Endothelial cell of umbilical vein (primary cell): ENCODE results near the gene SNX25. TPM values are rescaled to one million over a fixed set of nuclear protein-coding genes. Genes with fewer than 3 reads are reported as not detected.

ENCODE experiments used
- BruUV-seq: library from RNA; stranded (reverse); fragments of 400-500 nt; replicated peaks from 2 replicates; lab custom pipeline; 2021; lab: Mats Ljungman, UMichigan
- CTCF ChIA-PET: fragments of 300-600, 350-600 bp; sonication (Branson Sonifier 250); formaldehyde crosslinking; loops from one replicate; lab custom pipeline; 2021; ENCODE audit warnings: antibody characterized with exemption, inconsistent platforms; lab: Charles Lee
- POLR2A ChIA-PET: fragments of 300-600, 350-600 bp; sonication (Branson Sonifier 250); formaldehyde crosslinking; loops from one replicate; lab custom pipeline; 2021; ENCODE audit warnings: antibody characterized with exemption, inconsistent platforms; lab: Charles Lee
- DNase-seq: peaks from one replicate; pipeline ENCODE4 v3.0.0-alpha.2; 2011; ENCODE audit warnings: low read depth, low spot score
- FAIRE-seq: peaks from 2 replicates; lab custom pipeline; 2011; peaks lifted over from hg19 to GRCh38; lab: Jason Lieb, UNC
- H2AFZ ChIP-seq: 2 replicates; pipeline ENCODE4 v1.6.0; 2012; ENCODE audit warnings: low read depth, low read length, control low read depth, inconsistent platforms
- H3K27ac ChIP-seq: 2 replicates; pipeline ENCODE4 v1.5.1; 2011; ENCODE audit warnings: low read depth, mild to moderate bottlenecking, control low read depth, low read length, moderate library complexity; ENCODE audit not compliant: insufficient read depth
- H3K27me3 ChIP-seq, 2 experiments: 2 replicates each; pipeline versions ENCODE4 v1.6.0 to v1.6.1; 2011; ENCODE audit warnings: low read length in 2 of 2, mixed read lengths in 1 of 2; ENCODE audit not compliant: control insufficient read depth in 2 of 2, insufficient read depth in 2 of 2
- H3K36me3 ChIP-seq, 2 experiments: 2 replicates in 1 of 2; 3 replicates in 1 of 2; pipeline ENCODE4 v1.5.1; 2011; ENCODE audit warnings: low read length in 2 of 2, mild to moderate bottlenecking in 1 of 2, moderate library complexity in 1 of 2; ENCODE audit not compliant: control insufficient read depth in 2 of 2, insufficient read depth in 2 of 2; ENCODE audit errors: extremely low read depth in 1 of 2
- H3K4me1 ChIP-seq: 3 replicates; pipeline ENCODE4 v1.5.1; 2011; ENCODE audit warnings: mild to moderate bottlenecking, low read length; ENCODE audit not compliant: control insufficient read depth, insufficient read depth; ENCODE audit errors: extremely low read depth
- H3K4me2 ChIP-seq: 2 replicates; pipeline ENCODE4 v1.6.1; 2011; ENCODE audit warnings: low read length, control low read depth, mixed read lengths; ENCODE audit not compliant: insufficient read depth
- H3K4me3 ChIP-seq, 3 experiments: fragments of 200-600 bp in 1 of 3; sonication (generic), shearing (Covaris generic) in 1 of 3; replicated peaks in 1 of 3; 2 replicates each; pipeline ENCODE4 v1.5.1; 2011 to 2016; ENCODE audit warnings: control low read depth in 3 of 3, low read length in 3 of 3, mild to moderate bottlenecking in 2 of 3, inconsistent platforms in 1 of 3, low read depth in 1 of 3, moderate library complexity in 1 of 3; ENCODE audit not compliant: insufficient read depth in 1 of 3
- H3K79me2 ChIP-seq: 2 replicates; pipeline ENCODE4 v1.6.0; 2012; ENCODE audit warnings: low read length, inconsistent platforms; ENCODE audit not compliant: control insufficient read depth, insufficient read depth
- H3K9ac ChIP-seq: replicated peaks from 2 replicates; pipeline ENCODE3; 2011; ENCODE audit warnings: low read length, control low read depth; ENCODE audit not compliant: insufficient read depth; ENCODE audit errors: extremely low read depth
- H3K9me1 ChIP-seq: replicated peaks from 3 replicates; pipeline ENCODE4 v1.6.0; 2011; ENCODE audit warnings: mild to moderate bottlenecking, low read length; ENCODE audit not compliant: control insufficient read depth, insufficient read depth; ENCODE audit errors: extremely low read depth
- H3K9me3 ChIP-seq: replicated peaks from 2 replicates; pipeline ENCODE4 v1.5.1; 2012; ENCODE audit warnings: low read length, inconsistent platforms; ENCODE audit not compliant: control insufficient read depth, insufficient read depth
- H4K20me1 ChIP-seq: replicated peaks from 2 replicates; pipeline ENCODE3; 2011; ENCODE audit warnings: mild to moderate bottlenecking, low read length; ENCODE audit not compliant: control insufficient read depth, insufficient read depth; ENCODE audit errors: extremely low read depth
- CTCF ChIP-seq, 2 donors: IDR thresholded peaks; 1 replicate in 1 of 2; 2 replicates in 1 of 2; pipeline ENCODE4 v1.5.1; 2011; ENCODE audit warnings: low read length in 2 of 2, mild to moderate bottlenecking in 2 of 2, moderate library complexity in 2 of 2, control low read depth in 1 of 2, inconsistent platforms in 1 of 2, low read depth in 1 of 2; ENCODE audit not compliant: insufficient read depth in 1 of 2; ENCODE audit errors: extremely low read depth in 1 of 2
- EZH2 ChIP-seq: IDR thresholded peaks from 2 replicates; pipeline ENCODE4 v1.6.1; 2012; ENCODE audit warnings: borderline replicate concordance, low read depth, mild to moderate bottlenecking, moderate library complexity, low read length, inconsistent platforms; ENCODE audit not compliant: severe bottlenecking
- FOS ChIP-seq: IDR thresholded peaks from 2 replicates; pipeline ENCODE4 v1.6.1; 2011; ENCODE audit warnings: mild to moderate bottlenecking, low read length, moderate library complexity, borderline replicate concordance; ENCODE audit not compliant: insufficient read depth
- GATA2 ChIP-seq: IDR thresholded peaks from 2 replicates; pipeline ENCODE4 v1.7.0; 2011; ENCODE audit warnings: low read depth, mild to moderate bottlenecking, moderate library complexity, mixed read lengths, low read length; ENCODE audit not compliant: insufficient read length, insufficient read depth
- JUN ChIP-seq: IDR thresholded peaks from 2 replicates; pipeline ENCODE4 v1.6.1; 2011; ENCODE audit warnings: borderline replicate concordance, low read depth; ENCODE audit not compliant: insufficient read length, insufficient read depth
- MYC ChIP-seq: IDR thresholded peaks from one replicate; pipeline ENCODE4 v1.6.1; 2011; ENCODE audit warnings: mild to moderate bottlenecking, low read depth, low read length
- POLR2A ChIP-seq: IDR thresholded peaks from 2 replicates; pipeline ENCODE4 v1.6.1; 2012; ENCODE audit warnings: low read depth, mild to moderate bottlenecking, control low read depth, low read length
- dilution Hi-C: fragments of 300-500 bp; cut with MboI; formaldehyde crosslinking; loops from one replicate; pipeline ENCODE4 v1.15.0; 2019; ENCODE audit warnings: low sequenced_read_pairs; ENCODE audit not compliant: extremely low pct_ligation_motif_present
- intact Hi-C: fragments of 100-400 bp; cut with micrococcal nuclease; formaldehyde crosslinking; loops from one replicate; pipeline ENCODE4 v1.10.0; 2022
- polyA plus RNA-seq, 4 experiments: library from polyadenylated mRNA; depleted of rRNA in 3 of 4; stranded (reverse) in 3 of 4; unstranded in 1 of 4; fragments of >200 nt; gene quantifications; 2 replicates each; pipeline versions ENCODE4 v1.2.1 to v1.2.3, GENCODE V29; 2011 to 2012; ENCODE audit warnings: missing spikeins in 1 of 4
- total RNA-seq: library from RNA; stranded (reverse); gene quantifications from 2 replicates; pipeline ENCODE4 v1.2.3, GENCODE V29; 2021

SNX25 gene
- total and polyA plus RNA-seq, 2 donors (not counting 3 experiments of a cell fraction or from before 2014, with no cell fraction given), result 6.6 to 16.1 TPM

- no peak overlapping the region for H3K9ac ChIP-seq
- H4K20me1 ChIP-seq, result no peaks in the 10 kb centered on the region
- peaks cover 0 to 2% of the 10 kb centered on the region in 2 experiments for H3K36me3 ChIP-seq
- no peak overlapping the region for H3K4me2 ChIP-seq
- no peak overlapping the region for H3K27ac ChIP-seq
- intact Hi-C loops, result loop anchor here (10.0 kb wide), 1 partner anchor 255 kb away; no protein-coding TSS in a partner anchor
- no peaks in the 10 kb centered on the region for H3K27me3 ChIP-seq
- no peak overlapping the region for H2AFZ ChIP-seq
- FAIRE-seq, result no peak
- no peak for TF ChIP-seq POLR2A
- no peak for TF ChIP-seq JUN
- no peak for TF ChIP-seq GATA2
- BruUV-seq, result no TSS peak
- POLR2A ChIA-PET, result no interaction called here
- no peak overlapping the region for H3K4me3 ChIP-seq
- H3K9me1 ChIP-seq, result no peaks in the 10 kb centered on the region
- CTCF ChIA-PET, result no interaction called here
- peaks cover 14% of the 10 kb centered on the region for H3K4me1 ChIP-seq
- DNase-seq, result no peak
- no peaks in the 10 kb centered on the region for H3K79me2 ChIP-seq
- dilution Hi-C loops, result no loop called here
- H3K9me3 ChIP-seq, result no peaks in the 10 kb centered on the region
Measured at GRCh38 chr4:185339941-185340340, 130.5 kb downstream of the SNX25 start.

GRCh38 chr4:185341377-185341776 lies 132.0 kb downstream of the SNX25 start:
- Histone ChIP-seq H3K27ac (no peak overlapping the region), H3K27me3 (no peaks in the 10 kb centered on the region), H3K79me2 (no peaks in the 10 kb centered on the region), H3K36me3 (peaks cover 0 to 2% of the 10 kb centered on the region in 2 experiments), H3K9me1 (no peaks in the 10 kb centered on the region), H3K9me3 (no peaks in the 10 kb centered on the region), H3K4me3 (no peak overlapping the region), H3K9ac (no peak overlapping the region), H2AFZ (no peak overlapping the region), H4K20me1 (no peaks in the 10 kb centered on the region), H3K4me2 (no peak overlapping the region), H3K4me1 (peaks cover 19% of the 10 kb centered on the region)
- intact Hi-C loops (loop anchor here (10.0 kb wide), 1 partner anchor 253 kb away; no protein-coding TSS in a partner anchor), dilution Hi-C loops (no loop called here)
- FAIRE-seq (peak; percentile 4), DNase-seq (no peak)
- POLR2A ChIA-PET, result no interaction called here
- TF ChIP-seq FOS (no peak), CTCF (IDR thresholded peaks at IDR 0.05; ENCODE audit: extremely low read depth in 1 of 2, insufficient read depth in 1 of 2, low read depth in 1 of 2, low read length in 2 of 2) (no peak), GATA2 (no peak), EZH2 (no peak), MYC (no peak)
- no TSS peak for BruUV-seq
- CTCF ChIA-PET, result no interaction called here
